ENCODE results near the gene DSCAM. TPM values are rescaled to one million over a fixed set of nuclear protein-coding genes. Genes with fewer than 3 reads are reported as not detected.

DSCAM gene
- total RNA-seq, 1 donor from 2014 or later, result not detected

DNA sequence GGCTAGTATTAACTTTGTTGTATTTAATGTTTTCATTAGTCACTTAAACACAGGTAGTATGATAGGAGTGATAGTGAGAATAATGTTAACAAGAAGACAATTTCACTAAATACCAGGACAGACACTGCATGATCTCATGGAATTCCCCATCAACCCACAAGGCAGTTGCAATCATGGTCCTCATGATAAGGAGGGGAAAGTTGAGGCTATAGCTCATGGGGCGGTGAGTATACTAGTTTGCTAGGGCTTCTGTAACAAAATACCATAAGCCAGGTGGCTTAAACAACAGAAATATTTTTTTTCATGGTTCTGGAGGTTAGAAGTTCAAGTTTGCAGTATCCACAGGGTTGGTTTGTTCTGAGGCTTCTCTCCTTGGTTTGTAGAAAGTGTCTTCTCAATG is 115.8 kb downstream of the DSCAM start:
- intact Hi-C loops (cut with micrococcal nuclease), result no loop called here
- TF ChIP-seq CTCF (IDR thresholded peaks at IDR 0.05; ENCODE audit: borderline replicate concordance), result no peak
- Histone ChIP-seq H3K36me3 (no peaks in the 10 kb centered on the region), H3K4me3 (no peak overlapping the region), H3K27me3 (ENCODE audit: low read depth) (peaks cover 14% of the 10 kb centered on the region), H3K9me3 (replicated peaks) (no peaks in the 10 kb centered on the region), H3K4me1 (no peaks in the 10 kb centered on the region), H3K27ac (replicated peaks) (no peak overlapping the region)
- DNase-seq, result no peak

DNA sequence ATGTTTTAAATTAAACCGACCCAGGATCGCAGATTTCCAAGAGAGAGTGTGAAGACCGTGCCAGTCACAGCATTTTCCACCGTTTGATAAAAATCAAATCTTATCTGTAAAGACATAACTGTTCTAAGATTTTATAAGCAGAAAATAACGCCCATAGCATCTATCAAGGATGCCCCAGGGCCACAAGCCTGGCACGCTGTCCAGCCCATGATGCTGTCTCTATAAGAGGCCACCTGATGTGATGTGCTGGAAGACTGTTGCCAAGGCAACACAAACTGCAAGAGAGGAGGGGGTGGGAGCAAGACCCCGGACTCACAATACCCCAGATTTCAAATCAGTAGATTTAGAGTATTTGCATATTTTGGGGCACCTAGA is 116.5 kb downstream of the DSCAM start:
- intact Hi-C loops (cut with micrococcal nuclease), result no loop called here
- H3K4me3 ChIP-seq, result no peak overlapping the region

GRCh38 chr21:40729761-40730425 is 117.1 kb downstream of the DSCAM start:
- peaks cover 13% of the 10 kb centered on the region for H3K27me3 ChIP-seq (ENCODE audit: low read depth)
- intact Hi-C loops (cut with micrococcal nuclease), result no loop called here
- no peaks in the 10 kb centered on the region for H3K36me3 ChIP-seq
- H3K4me1 ChIP-seq, result no peaks in the 10 kb centered on the region
- H3K4me3 ChIP-seq, result no peak overlapping the region
- no peak for DNase-seq
- no peak for TF ChIP-seq CTCF (IDR thresholded peaks at IDR 0.05; ENCODE audit: borderline replicate concordance)
- no peaks in the 10 kb centered on the region for H3K9me3 ChIP-seq (replicated peaks)
- H3K27ac ChIP-seq (replicated peaks), result no peak overlapping the region

More for the DNA sequence above, 116.5 kb downstream of the DSCAM start:
- peaks cover 13% of the 10 kb centered on the region for H3K27me3 ChIP-seq (ENCODE audit: low read depth)
- H3K27ac ChIP-seq (replicated peaks), result no peak overlapping the region
- DNase-seq, result no peak
- TF ChIP-seq CTCF (IDR thresholded peaks at IDR 0.05; ENCODE audit: borderline replicate concordance), result no peak
- H3K9me3 ChIP-seq (replicated peaks), result no peaks in the 10 kb centered on the region
- H3K4me1 ChIP-seq, result no peaks in the 10 kb centered on the region
- H3K36me3 ChIP-seq, result no peaks in the 10 kb centered on the region

DNA sequence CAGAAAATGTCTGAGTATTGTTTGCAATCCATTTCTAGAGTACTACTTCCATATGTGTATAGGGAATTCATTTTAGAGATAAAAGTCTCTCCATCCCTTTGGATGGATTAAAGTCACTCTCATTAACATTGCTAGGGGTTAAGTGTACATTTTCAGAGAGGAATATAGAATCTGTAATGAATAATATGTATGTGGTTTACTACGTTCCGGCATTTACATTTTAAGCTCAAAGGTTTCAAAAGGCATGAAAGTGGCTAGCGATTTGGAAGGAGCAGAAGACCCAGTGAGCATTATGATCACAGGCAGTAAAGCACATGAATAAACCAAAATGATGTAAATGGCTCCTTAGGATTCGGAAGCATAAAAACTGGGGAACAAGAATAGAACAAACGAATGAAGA is 123.0 kb downstream of the DSCAM start:
- Histone ChIP-seq H3K27ac (replicated peaks) (no peak overlapping the region), H3K4me3 (no peak overlapping the region), H3K36me3 (no peaks in the 10 kb centered on the region), H3K27me3 (ENCODE audit: low read depth) (peaks cover 2% of the 10 kb centered on the region), H3K4me1 (no peaks in the 10 kb centered on the region), H3K9me3 (replicated peaks) (peaks cover 25% of the 10 kb centered on the region)
- intact Hi-C loops (cut with micrococcal nuclease), result no loop called here
- no peak for TF ChIP-seq CTCF (IDR thresholded peaks at IDR 0.05; ENCODE audit: borderline replicate concordance)
- DNase-seq, result no peak

GRCh38 chr21:40723317-40723716 is 123.6 kb downstream of the DSCAM start:
- no peaks in the 10 kb centered on the region for H3K4me1 ChIP-seq
- no peak overlapping the region for H3K4me3 ChIP-seq
- H3K27ac ChIP-seq (replicated peaks), result no peak overlapping the region

More at GRCh38 chr21:40723317-40723716, 123.6 kb downstream of the DSCAM start:
- Histone ChIP-seq H3K36me3 (no peaks in the 10 kb centered on the region), H3K9me3 (replicated peaks) (peaks cover 25% of the 10 kb centered on the region), H3K27me3 (ENCODE audit: low read depth) (peaks cover 2% of the 10 kb centered on the region)
- intact Hi-C loops (cut with micrococcal nuclease), result no loop called here
- DNase-seq, result no peak
- no peak for TF ChIP-seq CTCF (IDR thresholded peaks at IDR 0.05; ENCODE audit: borderline replicate concordance)

Data from left ventricle myocardium inferior (tissue), 1 donor.